Central memory CD8-positive, alpha-beta T cell (primary cell): Measurements from ENCODE around the gene PLXNA2.

Experiments used
- ATAC-seq: fragments of 150-1000 bp; cut with Tn5 transposase; replicated peaks from 2 replicates; pipeline ENCODE4 v1.10.0; 2022; ENCODE audit warnings: mild to moderate bottlenecking, moderate FRiP score, moderate number of reproducible peaks; ENCODE audit not compliant: poor library complexity, severe bottlenecking; ENCODE audit errors: extremely low read depth
- DNase-seq, 2 donors: peaks; one replicate each; pipeline ENCODE4 v3.0.0; 2021; ENCODE audit warnings: low spot score in 2 of 2
- H3K27ac Mint-ChIP-seq: one replicate; pipeline ENCODE4 v1.8.0; 2022; ENCODE audit warnings: low read depth, mild to moderate bottlenecking, moderate library complexity, mixed read lengths
- H3K27me3 Mint-ChIP-seq: one replicate; pipeline ENCODE4 v1.8.0; 2022; ENCODE audit warnings: mixed read lengths
- H3K36me3 Mint-ChIP-seq: one replicate; pipeline ENCODE4 v1.8.0; 2022; ENCODE audit warnings: mild to moderate bottlenecking, moderate library complexity, mixed read lengths; ENCODE audit not compliant: insufficient read depth
- H3K4me1 Mint-ChIP-seq: one replicate; pipeline ENCODE4 v1.8.0; 2022; ENCODE audit warnings: mixed read lengths
- H3K4me3 Mint-ChIP-seq: one replicate; pipeline ENCODE4 v1.8.0; 2022; ENCODE audit warnings: mild to moderate bottlenecking, moderate library complexity, mixed read lengths
- H3K9me3 Mint-ChIP-seq: one replicate; pipeline ENCODE4 v1.8.0; 2022; ENCODE audit warnings: mixed read lengths

The PLXNA2 gene

GRCh38 chr1:208033236-208033635 is 210.9 kb downstream of the PLXNA2 start:
- no peaks in the 10 kb centered on the region for H3K9me3 Mint-ChIP-seq
- H3K27me3 Mint-ChIP-seq, result peaks cover 49% of the 10 kb centered on the region
- no peak overlapping the region for H3K27ac Mint-ChIP-seq

GRCh38 chr1:208031932-208032320 is 212.3 kb downstream of the PLXNA2 start:
- Mint-ChIP-seq H3K27me3 (peaks cover 51% of the 10 kb centered on the region), H3K4me3 (no peak overlapping the region), H3K36me3 (no peaks in the 10 kb centered on the region), H3K27ac (no peak overlapping the region), H3K9me3 (no peaks in the 10 kb centered on the region), H3K4me1 (no peaks in the 10 kb centered on the region)
- no peak for ATAC-seq
- DNase-seq, result no peak

More at GRCh38 chr1:208033236-208033635, 210.9 kb downstream of the PLXNA2 start:
- DNase-seq (no peak), ATAC-seq (no peak)
- Mint-ChIP-seq H3K36me3 (no peaks in the 10 kb centered on the region), H3K4me1 (no peaks in the 10 kb centered on the region), H3K4me3 (no peak overlapping the region)

- Mint-ChIP-seq H3K27ac (no peak overlapping the region), H3K36me3 (no peaks in the 10 kb centered on the region), H3K4me3 (no peak overlapping the region), H3K27me3 (peaks cover 51% of the 10 kb centered on the region), H3K4me1 (no peaks in the 10 kb centered on the region), H3K9me3 (no peaks in the 10 kb centered on the region)
- DNase-seq (no peak), ATAC-seq (no peak)
Observed at GRCh38 chr1:208031316-208031931, 212.8 kb downstream of the PLXNA2 start.

GRCh38 chr1:208030288-208031091 is 213.7 kb downstream of the PLXNA2 start:
- H3K4me1 Mint-ChIP-seq, result no peaks in the 10 kb centered on the region
- no peak overlapping the region for H3K27ac Mint-ChIP-seq
- no peak overlapping the region for H3K4me3 Mint-ChIP-seq
- no peaks in the 10 kb centered on the region for H3K9me3 Mint-ChIP-seq
- DNase-seq, result no peak
- no peak for ATAC-seq
- no peaks in the 10 kb centered on the region for H3K36me3 Mint-ChIP-seq
- H3K27me3 Mint-ChIP-seq, result peaks cover 51% of the 10 kb centered on the region

- no peak for DNase-seq
- Mint-ChIP-seq H3K4me1 (no peaks in the 10 kb centered on the region), H3K27me3 (peaks cover 49% of the 10 kb centered on the region)
Observed at GRCh38 chr1:208029381-208030287, 214.6 kb downstream of the PLXNA2 start.

GRCh38 chr1:208028526-208028925 is 215.7 kb downstream of the PLXNA2 start:
- no peaks in the 10 kb centered on the region for H3K4me1 Mint-ChIP-seq
- no peaks in the 10 kb centered on the region for H3K9me3 Mint-ChIP-seq
- peaks cover 38% of the 10 kb centered on the region for H3K27me3 Mint-ChIP-seq
- H3K4me3 Mint-ChIP-seq, result no peak overlapping the region
- no peak for ATAC-seq
- H3K36me3 Mint-ChIP-seq, result no peaks in the 10 kb centered on the region
- no peak overlapping the region for H3K27ac Mint-ChIP-seq
- DNase-seq, result no peak

More at GRCh38 chr1:208029381-208030287, 214.6 kb downstream of the PLXNA2 start:
- Mint-ChIP-seq H3K9me3 (no peaks in the 10 kb centered on the region), H3K27ac (no peak overlapping the region), H3K36me3 (no peaks in the 10 kb centered on the region), H3K4me3 (no peak overlapping the region)
- no peak for ATAC-seq

- Mint-ChIP-seq H3K9me3 (no peaks in the 10 kb centered on the region), H3K4me1 (no peaks in the 10 kb centered on the region), H3K36me3 (peaks cover 2% of the 10 kb centered on the region), H3K27me3 (peaks cover 31% of the 10 kb centered on the region), H3K4me3 (no peak overlapping the region), H3K27ac (no peak overlapping the region)
- no peak for DNase-seq
- no peak for ATAC-seq
Observed at GRCh38 chr1:208027861-208028260, 216.3 kb downstream of the PLXNA2 start.

- Mint-ChIP-seq H3K9me3 (no peaks in the 10 kb centered on the region), H3K27me3 (peaks cover 22% of the 10 kb centered on the region), H3K27ac (no peak overlapping the region), H3K4me3 (no peak overlapping the region), H3K4me1 (no peaks in the 10 kb centered on the region), H3K36me3 (peaks cover 3% of the 10 kb centered on the region)
- DNase-seq (no peak), ATAC-seq (no peak)
Observed at GRCh38 chr1:208026880-208027438, 217.2 kb downstream of the PLXNA2 start.

- Mint-ChIP-seq H3K4me1 (no peaks in the 10 kb centered on the region), H3K27me3 (peaks cover 12% of the 10 kb centered on the region), H3K36me3 (peaks cover 6% of the 10 kb centered on the region), H3K27ac (no peak overlapping the region), H3K4me3 (no peak overlapping the region), H3K9me3 (no peaks in the 10 kb centered on the region)
- no peak for DNase-seq
- ATAC-seq, result no peak
Observed at GRCh38 chr1:208025031-208025430, 219.2 kb downstream of the PLXNA2 start.

- DNase-seq (no peak), ATAC-seq (no peak)
- H3K27me3 Mint-ChIP-seq, result peaks cover 14% of the 10 kb centered on the region
- H3K27ac Mint-ChIP-seq, result no peak overlapping the region
- no peak overlapping the region for H3K4me3 Mint-ChIP-seq
- no peaks in the 10 kb centered on the region for H3K4me1 Mint-ChIP-seq
- peaks cover 6% of the 10 kb centered on the region for H3K36me3 Mint-ChIP-seq
- no peaks in the 10 kb centered on the region for H3K9me3 Mint-ChIP-seq
Observed at GRCh38 chr1:208024406-208024805, 219.8 kb downstream of the PLXNA2 start.

- Mint-ChIP-seq H3K27ac (no peak overlapping the region), H3K4me3 (no peak overlapping the region), H3K9me3 (no peaks in the 10 kb centered on the region), H3K27me3 (peaks cover 25% of the 10 kb centered on the region), H3K4me1 (no peaks in the 10 kb centered on the region), H3K36me3 (peaks cover 6% of the 10 kb centered on the region)
- DNase-seq (no peak), ATAC-seq (no peak)
Observed at GRCh38 chr1:208019257-208019656, 224.9 kb downstream of the PLXNA2 start.

GRCh38 chr1:208015255-208015654 is 228.9 kb downstream of the PLXNA2 start:
- H3K9me3 Mint-ChIP-seq, result no peaks in the 10 kb centered on the region
- DNase-seq, result no peak
- no peak overlapping the region for H3K4me3 Mint-ChIP-seq
- no peak overlapping the region for H3K27ac Mint-ChIP-seq
- no peak for ATAC-seq
- no peaks in the 10 kb centered on the region for H3K4me1 Mint-ChIP-seq
- peaks cover 27% of the 10 kb centered on the region for H3K27me3 Mint-ChIP-seq
- no peaks in the 10 kb centered on the region for H3K36me3 Mint-ChIP-seq
